Endothelial cell (in vitro differentiated cells): ENCODE results near the gene AGBL4. TPM values are rescaled to one million over a fixed set of nuclear protein-coding genes. Genes with fewer than 3 reads are reported as not detected.
"Not testable (repeated sequence)": the region's sequence is repeated elsewhere in the genome, so short reads cannot be mapped to it uniquely, and the experiment has no call there.

ENCODE experiments used
- DNase-seq: peaks from one replicate; pipeline ENCODE4 v3.0.0; 2021; ENCODE audit warnings: low spot score
- H3K27ac Mint-ChIP-seq: one replicate; pipeline ENCODE4 v1.8.0; 2021; ENCODE audit warnings: mixed read lengths, inconsistent platforms; ENCODE audit not compliant: unreplicated experiment
- H3K27me3 Mint-ChIP-seq: one replicate; pipeline ENCODE4 v1.8.0; 2021; ENCODE audit warnings: mild to moderate bottlenecking, moderate library complexity, mixed read lengths, inconsistent platforms; ENCODE audit not compliant: unreplicated experiment
- H3K36me3 Mint-ChIP-seq: one replicate; pipeline ENCODE4 v1.8.0; 2021; ENCODE audit warnings: mild to moderate bottlenecking, low read depth, mixed read lengths, inconsistent platforms; ENCODE audit not compliant: unreplicated experiment
- H3K4me1 Mint-ChIP-seq: one replicate; pipeline ENCODE4 v1.8.0; 2021; ENCODE audit warnings: mild to moderate bottlenecking, mixed read lengths, inconsistent platforms; ENCODE audit not compliant: unreplicated experiment
- H3K4me3 Mint-ChIP-seq: one replicate; pipeline ENCODE4 v1.8.0; 2021; ENCODE audit warnings: mild to moderate bottlenecking, mixed read lengths, inconsistent platforms; ENCODE audit not compliant: unreplicated experiment
- H3K9me3 Mint-ChIP-seq: one replicate; pipeline ENCODE4 v1.8.0; 2021; ENCODE audit warnings: mixed read lengths, inconsistent platforms; ENCODE audit not compliant: unreplicated experiment
- CTCF ChIP-seq: fragments of 200-600 bp; sonication (generic); IDR thresholded peaks from one replicate; pipeline ENCODE4 v1.5.0; 2021; ENCODE audit warnings: antibody characterized with exemption; ENCODE audit not compliant: unreplicated experiment
- total RNA-seq: library from RNA; stranded (reverse); fragmentation: NEBNext Ultra II Directional; extraction: Animal tissue kit (Norgen Biotek cat#: 25700); gene quantifications from one replicate; pipeline ENCODE4 v1.2.1, GENCODE V29; 2021; ENCODE audit not compliant: unreplicated experiment

The AGBL4 gene
- total RNA-seq, 1 donor from 2014 or later, result 0.51 TPM

- peaks cover 5% of the 10 kb centered on the region for H3K27me3 Mint-ChIP-seq
- no peaks in the 10 kb centered on the region for H3K4me1 Mint-ChIP-seq
- no peak for TF ChIP-seq CTCF
- H3K4me3 Mint-ChIP-seq, result no peak overlapping the region
- peaks cover 4% of the 10 kb centered on the region for H3K9me3 Mint-ChIP-seq
- no peak overlapping the region for H3K27ac Mint-ChIP-seq
- no peak for DNase-seq
- H3K36me3 Mint-ChIP-seq, result no peaks in the 10 kb centered on the region
Measured at GRCh38 chr1:49951385-49951784, 72.4 kb downstream of the AGBL4 start.

GRCh38 chr1:49915301-49915700, 108.5 kb downstream of the AGBL4 start:
- H3K27ac Mint-ChIP-seq, H3K4me3 Mint-ChIP-seq, H3K4me1 Mint-ChIP-seq, DNase-seq, H3K36me3 Mint-ChIP-seq, H3K27me3 Mint-ChIP-seq: not testable (repeated sequence)
- H3K9me3 Mint-ChIP-seq, result peaks cover 13% of the 10 kb centered on the region

- TF ChIP-seq CTCF, result no peak
- DNase-seq, result no peak
- Mint-ChIP-seq H3K4me1 (no peaks in the 10 kb centered on the region), H3K4me3 (no peak overlapping the region), H3K36me3 (no peaks in the 10 kb centered on the region), H3K27ac (no peak overlapping the region), H3K9me3 (peaks cover 20% of the 10 kb centered on the region), H3K27me3 (no peaks in the 10 kb centered on the region)
Measured at GRCh38 chr1:49906365-49906764, 117.4 kb downstream of the AGBL4 start.

- Mint-ChIP-seq H3K27me3 (peaks cover 2% of the 10 kb centered on the region), H3K9me3 (peaks cover 39% of the 10 kb centered on the region)
- no peak for TF ChIP-seq CTCF
Measured at GRCh38 chr1:49864581-49864980, 159.2 kb downstream of the AGBL4 start.

GRCh38 chr1:49854741-49855140, 169.0 kb downstream of the AGBL4 start:
- H3K4me3 Mint-ChIP-seq, result no peak overlapping the region

More at GRCh38 chr1:49864581-49864980, 159.2 kb downstream of the AGBL4 start:
- Mint-ChIP-seq H3K27ac (no peak overlapping the region), H3K36me3 (peaks cover 8% of the 10 kb centered on the region), H3K4me3 (no peak overlapping the region), H3K4me1 (no peaks in the 10 kb centered on the region)
- no peak for DNase-seq

More at GRCh38 chr1:49854741-49855140, 169.0 kb downstream of the AGBL4 start:
- DNase-seq, result no peak
- Mint-ChIP-seq H3K4me1 (no peaks in the 10 kb centered on the region), H3K27me3 (no peaks in the 10 kb centered on the region), H3K27ac (no peak overlapping the region), H3K36me3 (no peaks in the 10 kb centered on the region), H3K9me3 (peaks cover 5% of the 10 kb centered on the region)
- no peak for TF ChIP-seq CTCF
